NCI-H524 (cell line): ENCODE measurements around the gene DNAJC11.
"Not testable (repeated sequence)": the region's sequence is repeated elsewhere in the genome, so short reads cannot be mapped to it uniquely, and the experiment has no call there.

Source experiments
- DNase-seq, 2 experiments: peaks; one replicate each; lab custom pipeline; 2025; lab: John Stamatoyannopoulos, UW

The DNAJC11 gene

DNA sequence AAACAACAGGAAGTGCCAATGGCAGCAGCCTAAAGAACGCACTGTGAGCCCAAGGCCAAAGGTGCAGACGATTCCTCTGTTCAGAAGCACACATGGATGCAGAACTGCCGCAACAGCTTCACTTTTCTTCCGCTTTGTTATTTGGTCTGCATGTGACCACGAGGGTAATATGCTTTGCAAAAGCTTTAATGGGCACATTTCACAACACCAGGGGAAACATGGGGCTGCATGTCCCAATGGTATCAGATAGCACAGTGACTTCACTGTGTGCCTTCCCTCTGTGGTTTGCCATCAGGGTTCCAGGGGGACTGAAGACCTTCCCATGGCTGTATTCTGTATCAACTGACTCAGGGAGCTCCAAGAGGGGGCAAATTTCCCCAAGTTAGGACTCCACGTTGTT lies 48.6 kb downstream of the DNAJC11 start:
- no peak for DNase-seq

- DNase-seq, result no peak
Measured at GRCh38 chr1:6651909-6652308, 49.7 kb downstream of the DNAJC11 start.

GRCh38 chr1:6648556-6648955 lies 53.1 kb downstream of the DNAJC11 start:
- no peak for DNase-seq

- DNase-seq, result peak in 1 of 2 experiments; percentile 56
Measured at GRCh38 chr1:6646499-6647148, 55.0 kb downstream of the DNAJC11 start.

DNA sequence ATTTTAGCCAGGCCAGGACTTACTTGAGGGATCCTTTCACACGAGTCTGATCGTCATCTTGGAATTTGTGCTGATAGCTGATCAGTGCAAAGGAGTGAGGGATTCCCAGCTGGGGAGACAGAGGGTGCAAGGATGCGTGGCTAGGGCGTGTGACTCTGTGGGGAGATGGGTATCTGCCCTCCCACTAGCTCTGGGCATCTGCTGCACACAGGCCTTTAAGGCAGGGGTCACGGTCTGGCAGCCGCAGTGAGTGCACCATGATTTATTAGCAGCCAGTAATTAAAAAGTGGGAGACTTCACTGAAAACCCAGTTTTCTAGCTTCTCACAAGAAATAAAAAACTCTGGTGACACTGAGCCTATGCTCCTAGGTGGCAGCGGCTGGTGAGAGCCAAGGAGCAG lies 56.6 kb downstream of the DNAJC11 start:
- DNase-seq, result no peak

DNA sequence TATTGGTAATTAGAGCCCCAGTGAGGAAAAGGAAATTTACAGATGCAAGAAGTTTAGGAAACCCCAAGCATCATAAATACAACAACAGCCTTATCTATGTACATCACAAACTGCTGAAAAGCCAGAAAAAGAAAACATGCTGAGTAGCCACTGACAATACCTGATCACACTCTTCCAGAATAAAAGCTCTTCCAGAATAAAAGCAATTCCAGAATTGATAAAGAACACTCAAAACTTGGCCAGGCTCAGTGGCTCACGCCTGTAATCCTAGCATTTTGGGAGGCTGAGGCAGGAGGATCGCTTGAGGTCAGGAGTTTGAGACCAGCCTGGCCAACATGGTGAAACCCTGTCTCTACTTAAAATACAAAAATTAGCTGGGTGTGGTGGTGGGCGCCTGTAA lies 60.7 kb downstream of the DNAJC11 start:
- not testable (repeated sequence) for DNase-seq

GRCh38 chr1:6638226-6638625 lies 63.4 kb downstream of the DNAJC11 start:
- no peak for DNase-seq

GRCh38 chr1:6637770-6638169 lies 63.8 kb downstream of the DNAJC11 start:
- DNase-seq, result no peak

DNA sequence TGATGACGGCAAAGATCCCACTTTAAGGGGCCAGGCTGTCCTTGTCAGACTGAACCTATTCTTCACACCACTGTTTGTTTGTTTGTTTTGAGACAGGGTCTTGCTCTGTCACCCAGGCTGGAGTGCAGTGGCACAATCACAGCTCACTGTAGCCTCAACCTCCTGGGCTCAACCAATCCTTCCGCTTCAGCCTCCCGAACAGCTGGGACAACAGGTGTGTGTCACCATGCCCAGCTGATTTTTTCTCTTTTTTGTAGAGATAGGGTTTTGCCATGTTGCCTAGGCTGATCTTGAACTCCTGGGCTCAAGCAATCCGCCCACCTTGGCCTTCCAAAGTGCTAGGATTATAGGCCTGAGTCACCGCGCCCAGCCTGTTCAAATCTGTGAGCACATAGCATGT lies 64.8 kb downstream of the DNAJC11 start:
- not testable (repeated sequence) for DNase-seq

- DNase-seq, result no peak
Measured at GRCh38 chr1:6635910-6636760, 65.5 kb downstream of the DNAJC11 start.

DNA sequence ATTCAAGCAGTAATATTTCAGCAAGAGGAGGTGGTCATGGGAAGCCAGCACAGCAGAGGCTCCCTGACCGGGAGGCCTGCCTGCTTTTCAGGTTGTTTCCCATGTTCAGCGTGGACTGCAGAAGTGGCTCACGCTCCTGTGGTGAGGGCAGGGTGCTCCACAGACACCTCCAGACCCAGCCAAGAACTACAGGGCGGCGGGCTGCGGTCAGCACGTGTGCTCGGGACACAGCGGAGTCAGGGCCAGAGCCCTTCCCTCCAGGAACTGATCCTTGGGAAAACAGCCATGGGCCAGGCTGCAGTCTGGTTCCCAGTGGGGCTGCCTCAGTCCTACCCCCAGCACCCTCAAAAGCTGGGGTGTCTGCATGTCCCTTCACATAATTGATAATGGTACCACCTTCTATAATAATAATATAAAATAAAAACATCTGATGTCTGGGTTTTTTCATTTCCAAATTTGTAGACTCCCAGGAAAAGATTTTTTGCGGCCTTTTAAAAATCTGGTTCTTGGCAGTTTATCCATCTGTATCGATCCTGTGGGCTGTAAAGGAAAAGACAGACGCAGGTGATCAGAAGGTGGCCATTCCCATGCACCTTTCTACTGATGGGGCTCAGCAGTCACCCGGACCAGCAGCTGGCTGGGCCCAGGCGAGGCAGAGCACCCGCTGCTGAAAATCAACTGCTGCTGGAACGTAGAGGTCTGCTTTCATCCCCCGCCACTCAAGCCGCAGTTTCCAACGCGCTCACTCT lies 66.3 kb downstream of the DNAJC11 start:
- no peak for DNase-seq

DNA sequence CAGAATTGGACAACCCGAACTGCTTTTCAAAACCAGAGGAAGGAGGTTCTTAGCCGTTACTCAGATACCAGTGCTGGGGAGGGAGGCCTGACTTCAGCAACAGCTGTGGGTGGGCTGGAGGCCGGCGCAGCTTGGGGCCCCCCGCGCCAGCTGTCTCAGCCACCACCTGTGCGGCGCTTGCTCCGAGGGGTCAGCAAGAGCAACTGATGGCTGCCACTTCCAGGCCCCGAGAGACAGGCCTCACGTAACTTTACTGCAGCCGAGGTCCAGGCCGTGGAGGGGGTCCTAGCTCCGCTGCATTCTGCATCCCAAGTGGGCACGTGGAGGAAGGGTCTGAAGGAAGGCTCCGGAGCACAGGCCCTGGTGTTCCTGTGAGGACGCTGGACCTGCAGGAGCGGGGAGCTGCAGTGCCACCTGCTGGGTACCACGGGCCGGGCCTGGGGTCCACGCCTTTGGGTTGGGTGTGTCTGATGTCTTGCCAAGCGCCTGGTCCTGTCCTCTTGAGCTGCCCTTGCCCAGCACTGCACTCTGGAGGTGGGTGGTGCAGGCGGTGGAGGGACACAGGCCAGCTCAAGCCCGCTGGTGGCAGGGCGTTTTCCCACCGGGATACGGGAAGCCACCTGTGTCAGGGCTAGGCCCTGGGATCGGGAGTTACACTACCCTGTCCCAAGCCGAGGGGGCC lies 67.1 kb downstream of the DNAJC11 start:
- peak in 1 of 2 experiments; percentile 69 for DNase-seq

DNA sequence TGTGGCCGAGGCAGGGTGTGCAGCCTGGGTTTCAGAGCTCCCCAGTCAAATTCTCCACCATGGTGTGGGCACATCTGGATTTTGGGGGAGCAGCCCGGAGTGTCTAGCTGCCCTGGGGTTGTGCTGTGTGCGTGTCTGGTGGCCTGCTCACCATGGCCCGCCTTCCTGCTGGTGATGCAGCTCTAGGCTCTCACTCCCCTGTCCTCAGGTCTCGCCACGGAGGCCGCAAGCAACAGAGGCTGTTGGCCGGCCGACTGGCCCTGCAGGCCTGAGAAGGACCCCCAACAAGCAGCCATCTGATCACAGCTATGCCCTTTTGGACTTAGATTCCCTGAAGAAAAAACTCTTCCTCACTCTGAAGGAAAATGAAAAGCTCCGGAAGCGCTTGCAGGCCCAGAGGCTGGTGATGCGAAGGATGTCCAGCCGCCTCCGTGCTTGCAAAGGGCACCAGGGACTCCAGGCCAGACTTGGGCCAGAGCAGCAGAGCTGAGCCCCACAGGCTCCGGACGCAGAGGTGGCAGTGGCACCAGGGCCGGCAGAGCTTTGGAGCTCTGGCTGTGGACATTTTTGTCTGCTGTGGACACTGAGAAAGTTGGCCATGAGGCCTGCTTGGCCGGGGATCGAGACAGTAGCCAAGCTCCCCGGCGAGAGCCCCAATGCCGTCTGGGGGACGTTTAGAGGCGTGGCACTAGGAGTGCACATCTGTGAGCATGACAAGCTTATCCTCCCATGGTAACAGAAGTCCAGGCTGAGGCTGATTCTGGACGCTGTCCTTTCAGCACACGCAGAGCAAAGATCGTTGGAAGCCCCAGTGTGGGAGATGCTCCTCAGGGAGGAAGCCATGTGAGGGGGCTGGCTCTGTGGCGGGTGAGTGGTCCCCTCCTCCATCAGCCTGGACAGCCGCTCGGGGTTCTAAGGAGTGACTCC lies 68.8 kb downstream of the DNAJC11 start:
- DNase-seq, result no peak

DNA sequence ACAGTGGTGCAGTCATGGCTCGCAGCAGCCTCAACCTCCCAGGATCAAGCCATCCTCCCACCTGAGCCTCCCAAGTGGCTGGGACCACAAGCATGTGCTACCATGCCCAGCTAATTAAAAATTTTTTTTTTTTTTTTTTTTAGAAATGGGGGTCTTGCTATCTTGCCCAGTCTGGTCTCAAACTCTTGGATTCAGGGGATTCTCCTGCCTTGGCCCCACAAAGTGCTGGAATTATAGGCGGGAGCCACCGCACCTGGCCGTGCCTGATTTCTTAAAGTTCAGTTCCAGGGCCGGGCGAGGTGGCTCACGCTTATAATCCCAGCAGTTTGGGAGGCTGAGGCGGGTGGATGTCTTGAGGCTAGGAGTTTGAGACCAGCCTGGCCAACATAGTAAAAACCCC lies 70.6 kb downstream of the DNAJC11 start:
- no peak for DNase-seq

GRCh38 chr1:6630027-6630426 lies 71.6 kb downstream of the DNAJC11 start:
- DNase-seq, result no peak

- no peak for DNase-seq
Measured at GRCh38 chr1:6628971-6629479, 72.6 kb downstream of the DNAJC11 start.

DNA sequence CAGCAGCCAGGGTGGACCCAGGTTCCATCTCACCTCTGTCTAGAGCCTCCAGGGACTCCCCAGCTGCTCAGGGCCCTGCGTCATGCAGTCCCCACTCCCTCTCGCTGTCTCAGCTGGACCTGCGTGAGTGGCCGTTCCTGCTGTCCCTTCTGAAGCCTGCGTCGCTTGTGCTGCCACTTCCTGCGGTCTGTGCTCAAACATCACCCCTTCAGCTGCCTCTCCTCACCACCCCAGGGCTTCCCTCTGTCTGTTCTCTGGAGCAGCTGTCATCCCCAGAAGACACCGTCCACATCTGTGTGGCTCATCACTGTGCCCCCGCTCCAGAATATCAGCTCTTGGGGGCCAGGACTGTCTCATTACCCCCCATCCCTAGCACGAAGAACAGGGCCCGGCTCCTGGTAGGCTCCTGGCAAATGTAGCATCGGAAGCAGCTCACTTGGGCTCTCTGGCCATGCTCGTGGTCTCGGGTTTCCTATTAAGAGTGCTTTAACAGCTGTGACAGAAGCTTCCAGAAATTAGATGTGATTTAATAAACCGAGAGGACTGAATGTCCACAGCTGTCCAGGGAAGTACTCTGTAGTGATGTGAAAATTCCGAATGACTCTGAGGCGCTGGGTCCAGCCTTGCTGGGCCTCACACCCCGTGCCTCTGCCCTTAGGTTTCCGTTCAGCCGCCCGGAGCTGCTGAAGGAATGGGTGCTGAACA lies 73.6 kb downstream of the DNAJC11 start:
- DNase-seq, result no peak

DNA sequence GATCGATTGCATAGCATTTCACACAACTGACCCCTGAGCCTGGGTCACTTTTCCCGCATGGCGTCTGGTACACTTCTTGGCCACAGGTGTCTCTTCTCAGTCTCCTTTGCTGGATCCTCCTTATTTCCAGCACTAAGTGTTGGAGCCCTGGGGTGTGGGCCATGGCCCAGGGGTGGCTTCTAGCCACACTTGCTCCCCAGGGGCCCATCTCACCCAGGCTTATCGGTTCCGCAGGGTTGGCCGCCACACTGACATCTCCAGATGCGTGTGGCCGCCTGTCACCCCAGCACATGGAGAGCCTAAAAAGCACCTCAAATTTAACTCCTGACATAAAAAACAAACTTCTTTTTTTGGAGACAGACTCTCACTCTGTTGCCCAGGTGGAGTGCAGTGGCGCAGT lies 74.6 kb downstream of the DNAJC11 start:
- no peak for DNase-seq

DNA sequence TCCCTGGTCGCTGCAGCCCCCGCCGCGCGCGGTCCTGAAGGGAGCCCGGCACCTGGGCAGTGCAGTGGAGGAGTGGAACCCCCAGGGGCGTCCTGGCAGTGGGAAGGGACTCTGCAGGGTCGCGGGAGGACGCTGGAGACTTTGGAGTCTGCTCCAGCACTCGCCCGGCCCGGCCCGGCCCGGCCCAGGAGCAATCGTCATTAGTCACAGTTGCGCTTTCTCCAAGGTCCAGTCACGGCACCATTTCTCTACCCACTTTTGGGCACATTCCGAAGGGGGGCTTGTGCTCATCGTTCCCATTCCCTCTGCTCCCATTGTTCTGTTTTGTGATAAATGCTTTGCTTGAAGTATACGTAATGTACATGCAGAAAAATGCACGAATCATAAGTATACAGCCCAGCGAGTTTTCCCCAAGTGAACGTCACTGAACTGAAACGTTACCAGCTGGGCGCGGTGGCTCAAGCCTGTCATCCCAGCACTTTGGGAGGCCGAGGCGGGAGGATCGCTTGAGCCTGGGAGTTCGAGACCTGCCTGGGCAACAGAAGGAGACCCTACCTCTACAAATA lies 75.9 kb downstream of the DNAJC11 start:
- DNase-seq, result no peak
